GM12891 (cell line): Measurements from ENCODE around the gene PHF2.

ENCODE experiments used
- PAX5 ChIP-seq: IDR thresholded peaks from 2 replicates; pipeline ENCODE4 v1.6.1; 2011; ENCODE audit warnings: low read length, moderate library complexity, mild to moderate bottlenecking; ENCODE audit not compliant: insufficient read depth, severe bottlenecking
- POLR2A ChIP-seq: IDR thresholded peaks from 2 replicates; pipeline ENCODE4 v1.6.1; 2011; ENCODE audit warnings: low read depth, low read length, control low read depth
- POLR2AphosphoS5 ChIP-seq: IDR thresholded peaks from 2 replicates; pipeline ENCODE4 v1.6.1; 2011; ENCODE audit warnings: low read depth, low read length, control low read depth
- SPI1 ChIP-seq: IDR thresholded peaks from 2 replicates; pipeline ENCODE4 v1.6.1; 2011; ENCODE audit warnings: low read depth, low read length, control low read depth
- TAF1 ChIP-seq: IDR thresholded peaks from 2 replicates; pipeline ENCODE4 v1.6.1; 2011; ENCODE audit warnings: low read depth, low read length, control low read depth

GRCh38 chr9:93617273-93617672 lies 40.9 kb downstream of the PHF2 start:
- TF ChIP-seq POLR2A (no peak), TAF1 (no peak), SPI1 (no peak), POLR2AphosphoS5 (no peak), PAX5 (no peak)
